H1 (cell line): ENCODE data around the gene L3HYPDH. TPM values are rescaled to one million over a fixed set of nuclear protein-coding genes. Genes with fewer than 3 reads are reported as not detected.

Experiments used
- JUND ChIP-seq: IDR thresholded peaks from 2 replicates; pipeline ENCODE4 v1.6.1; 2011; ENCODE audit warnings: mild to moderate bottlenecking, improper control_type of control experiment, low read length
- KDM1A ChIP-seq: fragments of 200-600, 300-600 bp; sonication (generic); IDR thresholded peaks from 2 replicates; pipeline ENCODE4 v1.7.1; 2016; ENCODE audit warnings: mild to moderate bottlenecking, low read length, borderline replicate concordance
- polyA plus RNA-seq, 7 experiments: library from polyadenylated mRNA; depleted of rRNA in 3 of 7; stranded (reverse) in 5 of 7; unstranded in 2 of 7; fragments of >200 nt in 5 of 7; fragments of 200-250 nt in 2 of 7; gene quantifications; 1 replicate in 5 of 7; 2 replicates in 1 of 7; 4 replicates in 1 of 7; pipeline versions ENCODE4 v1.2.1 to v1.2.3, GENCODE V29; 2011 to 2013; ENCODE audit warnings: missing spikeins in 2 of 7, mixed read lengths in 2 of 7
- total RNA-seq: library from RNA; stranded (reverse); fragmentation: NEBNext Ultra II Directional; extraction: Animal tissue kit (Norgen Biotek cat#: 25700); gene quantifications from 2 replicates; pipeline ENCODE4 v1.2.1, GENCODE V29; 2021
- TF ChIP-seq, protein P1 (sequence below): IDR thresholded peaks from 2 replicates; pipeline ENCODE4 v1.6.1; 2011; ENCODE audit warnings: low read length, improper control_type of control experiment

The L3HYPDH gene
- total and polyA plus RNA-seq, 2 of the 8 experiments (the other 6 are each of a cell fraction or from before 2014, with no cell fraction given), result 11.2 to 15.8 TPM

GRCh38 chr14:59480166-59480565 is 4.0 kb downstream of the L3HYPDH start (continued):
- TF ChIP-seq JUND (no peak), KDM1A (no peak)
- TF ChIP-seq, protein P1, sequence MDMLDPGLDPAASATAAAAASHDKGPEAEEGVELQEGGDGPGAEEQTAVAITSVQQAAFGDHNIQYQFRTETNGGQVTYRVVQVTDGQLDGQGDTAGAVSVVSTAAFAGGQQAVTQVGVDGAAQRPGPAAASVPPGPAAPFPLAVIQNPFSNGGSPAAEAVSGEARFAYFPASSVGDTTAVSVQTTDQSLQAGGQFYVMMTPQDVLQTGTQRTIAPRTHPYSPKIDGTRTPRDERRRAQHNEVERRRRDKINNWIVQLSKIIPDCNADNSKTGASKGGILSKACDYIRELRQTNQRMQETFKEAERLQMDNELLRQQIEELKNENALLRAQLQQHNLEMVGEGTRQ, result no peak
